HL-60 (cell line): ENCODE results near the gene ATP11A.

ENCODE experiments used
- DNase-seq, 2 experiments: peaks; one replicate each; pipeline ENCODE4 v3.0.0-alpha.2; 2010 to 2020; ENCODE audit warnings: low read depth in 1 of 2, low spot score in 1 of 2
- H3K27ac ChIP-seq: fragments of 250-450 bp; sonication (Bioruptor Pico); replicated peaks from 2 replicates; pipeline ENCODE4 v1.5.1; 2020; ENCODE audit warnings: mild to moderate bottlenecking, moderate library complexity
- H3K27me3 ChIP-seq: fragments of 250-450 bp; sonication (Bioruptor Pico); 2 replicates; pipeline ENCODE4 v1.5.1; 2021; ENCODE audit warnings: mild to moderate bottlenecking, moderate library complexity; ENCODE audit not compliant: insufficient read depth, poor library complexity, severe bottlenecking
- H3K4me3 ChIP-seq: replicated peaks from 2 replicates; pipeline ENCODE4 v1.5.1; 2011; ENCODE audit warnings: mild to moderate bottlenecking, control low read depth, low read length; ENCODE audit not compliant: insufficient read depth
- CTCF ChIP-seq: IDR thresholded peaks from one replicate; pipeline ENCODE4 v1.5.1; 2011; ENCODE audit warnings: low read length, control low read depth, inconsistent platforms; ENCODE audit not compliant: insufficient read depth
- GABPA ChIP-seq: IDR thresholded peaks from 2 replicates; pipeline ENCODE4 v1.6.1; 2012; ENCODE audit warnings: low read depth
- POLR2AphosphoS5 ChIP-seq: IDR thresholded peaks from 2 replicates; pipeline ENCODE4 v1.6.1; 2012; ENCODE audit warnings: low read depth
- REST ChIP-seq: IDR thresholded peaks from 2 replicates; pipeline ENCODE4 v1.6.1; 2012; ENCODE audit warnings: low read depth; ENCODE audit not compliant: insufficient replicate concordance
- SPI1 ChIP-seq: IDR thresholded peaks from 2 replicates; pipeline ENCODE4 v1.6.1; 2012; ENCODE audit warnings: low read depth, mild to moderate bottlenecking, borderline replicate concordance

The ATP11A gene

GRCh38 chr13:112737294-112737693, 47.5 kb downstream of the ATP11A start:
- DNase-seq, result no peak
- TF ChIP-seq POLR2AphosphoS5 (no peak), REST (no peak), SPI1 (no peak), CTCF (no peak), GABPA (no peak)
- H3K27ac ChIP-seq, result no peak overlapping the region
- H3K4me3 ChIP-seq, result no peak overlapping the region
- H3K27me3 ChIP-seq, result no peaks in the 10 kb centered on the region

- no peak for DNase-seq
- no peak for TF ChIP-seq SPI1
- TF ChIP-seq GABPA, result no peak
- TF ChIP-seq CTCF, result no peak
- no peak for TF ChIP-seq REST
- no peak for TF ChIP-seq POLR2AphosphoS5
- H3K27me3 ChIP-seq, result no peaks in the 10 kb centered on the region
- H3K4me3 ChIP-seq, result no peak overlapping the region
- H3K27ac ChIP-seq, result no peak overlapping the region
Measured at GRCh38 chr13:112738606-112739005, 48.8 kb downstream of the ATP11A start.

- no peak overlapping the region for H3K27ac ChIP-seq
- DNase-seq, result no peak
- H3K4me3 ChIP-seq, result no peak overlapping the region
- no peaks in the 10 kb centered on the region for H3K27me3 ChIP-seq
- no peak for TF ChIP-seq POLR2AphosphoS5
- no peak for TF ChIP-seq CTCF
- TF ChIP-seq REST, result no peak
- no peak for TF ChIP-seq SPI1
- TF ChIP-seq GABPA, result no peak
Measured at GRCh38 chr13:112740502-112741131, 50.8 kb downstream of the ATP11A start.
